SK-N-MC (cell line): ENCODE measurements around the gene KCNH1.

Experiments used
- EZH2 ChIP-seq: fragments of 200-600 bp; sonication (generic); IDR thresholded peaks from one replicate; pipeline ENCODE4 v1.6.1; 2017; ENCODE audit warnings: antibody characterized with exemption
- POLR2AphosphoS5 ChIP-seq: IDR thresholded peaks from 2 replicates; pipeline ENCODE4 v1.6.1; 2012; ENCODE audit warnings: mild to moderate bottlenecking, low read depth, low read length, borderline replicate concordance

GRCh38 chr1:210662291-210663050 is 471.5 kb downstream of the KCNH1 start:
- no peak for TF ChIP-seq POLR2AphosphoS5
- no peak for TF ChIP-seq EZH2
